Iris pigment epithelial cell (primary cell): ENCODE results near the gene ERCC6L2.

ENCODE experiments used
- DNase-seq: peaks from one replicate; pipeline ENCODE4 v3.0.0-alpha.2; 2011; ENCODE audit warnings: low read depth

ERCC6L2 gene

DNA sequence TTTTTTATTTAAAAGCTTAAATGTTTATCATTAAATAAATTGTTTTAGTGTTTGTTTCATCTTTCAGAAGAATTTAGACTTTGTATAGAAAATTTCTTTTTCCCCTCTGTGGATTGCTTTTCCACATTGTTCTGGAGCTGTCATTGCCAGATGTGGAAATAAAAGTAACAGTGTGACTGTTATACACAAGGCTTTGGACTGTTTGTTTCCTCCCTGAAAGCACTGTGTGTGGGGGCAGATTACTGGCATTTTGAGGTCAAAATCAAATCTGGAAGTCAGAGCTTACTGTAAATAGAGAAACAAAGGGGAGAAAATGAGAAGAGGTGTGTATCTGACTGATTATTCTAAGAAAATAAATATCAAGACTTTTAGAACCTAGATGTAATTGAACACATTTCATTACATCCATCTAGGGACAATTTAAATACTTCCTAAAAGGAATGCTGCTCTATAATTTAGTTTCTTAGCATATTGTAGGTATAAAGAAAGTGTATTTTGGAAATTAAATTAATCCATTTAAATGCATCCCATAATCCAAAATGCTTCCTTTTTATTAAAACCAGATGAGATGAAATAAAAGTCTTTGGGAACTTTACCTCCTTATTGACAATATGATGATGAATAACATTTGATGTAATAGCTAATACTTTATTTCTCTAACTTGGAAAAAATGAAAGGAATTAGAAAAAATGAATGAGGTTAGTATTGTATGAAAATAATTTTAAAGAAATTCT lies 51.9 kb downstream of the ERCC6L2 start:
- DNase-seq: no peak

DNA sequence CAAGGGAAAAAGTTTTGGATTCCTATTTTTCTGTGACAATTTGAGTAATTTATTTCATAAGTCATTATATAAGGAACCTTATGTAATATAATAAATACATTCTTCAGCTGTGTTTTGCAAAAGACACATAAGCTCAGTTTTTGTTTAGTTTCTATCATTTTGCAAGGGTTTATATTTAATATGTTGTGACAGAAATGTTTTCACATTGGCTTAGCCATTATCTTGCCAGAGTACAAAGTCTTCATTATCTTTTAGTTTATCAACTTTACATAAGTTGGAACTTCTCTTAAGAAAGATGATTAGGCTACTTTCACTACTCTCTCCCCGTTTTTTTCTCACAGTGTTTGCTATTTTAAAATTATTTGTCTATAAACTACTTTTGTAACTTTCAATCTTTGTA lies 54.8 kb downstream of the ERCC6L2 start:
- DNase-seq: no peak

DNA sequence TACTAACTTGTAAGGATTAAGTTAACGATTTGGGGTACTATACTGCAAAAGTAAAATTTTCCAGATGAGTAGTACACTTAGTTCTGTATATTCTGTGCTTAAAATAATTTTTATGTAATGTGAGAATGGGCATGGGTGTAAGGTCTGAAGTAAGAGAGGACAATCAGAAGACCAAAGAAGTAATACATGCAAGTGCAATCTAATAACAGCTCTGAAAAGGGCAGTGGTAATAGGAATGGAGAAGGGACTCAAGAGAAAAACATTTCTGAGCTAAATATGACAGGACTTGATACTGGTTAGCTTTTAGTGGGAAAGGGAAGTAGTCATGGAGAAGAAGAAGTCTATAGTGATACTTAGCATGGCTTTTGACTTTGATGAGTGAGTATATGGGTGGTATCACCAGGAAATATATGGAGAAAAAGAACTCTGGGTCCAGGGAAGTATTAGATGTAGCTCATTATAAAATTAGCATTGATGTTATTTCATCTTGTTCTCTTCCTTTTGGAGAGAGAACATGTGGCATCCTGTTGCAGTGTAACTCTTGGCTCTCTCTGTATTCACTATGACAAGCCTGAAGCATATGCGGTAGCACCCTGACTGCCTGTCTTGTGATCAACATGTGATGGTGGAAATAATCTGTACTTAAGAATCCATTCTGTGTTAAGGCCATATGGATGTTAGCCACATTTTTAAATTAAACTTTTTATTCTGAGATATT lies 60.5 kb downstream of the ERCC6L2 start:
- DNase-seq: no peak

DNA sequence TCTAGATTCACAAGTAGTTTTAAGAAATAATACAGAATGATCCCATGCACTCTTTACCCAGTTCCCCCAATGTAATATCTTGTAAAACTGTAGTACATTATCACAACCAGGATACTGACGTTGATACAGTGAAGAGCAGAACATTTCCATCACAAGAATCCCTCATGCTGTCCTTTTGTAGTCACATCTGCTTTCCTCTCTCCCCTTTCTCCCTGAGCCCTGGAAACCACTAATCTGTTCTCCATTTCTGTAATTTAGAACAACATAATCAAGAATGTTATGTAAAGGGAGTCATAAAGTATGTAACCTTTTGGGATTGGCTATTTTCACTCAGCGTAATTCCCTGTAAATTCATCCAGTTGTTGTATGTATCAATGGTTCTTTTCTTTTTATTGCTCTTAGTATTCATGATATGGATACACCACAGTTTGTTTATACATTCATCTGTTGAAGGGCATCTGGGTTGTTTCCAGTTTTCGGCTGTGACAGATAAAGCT lies 61.1 kb downstream of the ERCC6L2 start:
- no peak for DNase-seq

DNA sequence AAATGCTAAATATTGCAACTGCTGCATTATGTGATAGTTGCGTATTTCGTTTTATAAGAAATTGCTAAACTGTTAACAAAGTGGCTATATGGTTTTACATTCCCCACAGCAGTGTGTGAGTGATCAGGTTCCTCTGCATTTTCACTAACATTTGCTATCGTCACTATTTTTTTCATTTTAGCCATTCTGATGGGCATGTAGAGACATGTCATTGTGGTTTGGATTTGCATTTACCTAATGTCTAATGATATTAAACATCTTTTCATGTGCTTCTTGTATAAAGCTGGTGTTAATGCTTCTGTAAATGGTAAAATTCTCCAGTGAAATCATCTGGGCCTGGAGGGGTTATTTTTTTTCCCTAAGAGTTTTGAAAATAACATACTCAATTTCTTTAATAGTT lies 61.6 kb downstream of the ERCC6L2 start:
- no peak for DNase-seq

DNA sequence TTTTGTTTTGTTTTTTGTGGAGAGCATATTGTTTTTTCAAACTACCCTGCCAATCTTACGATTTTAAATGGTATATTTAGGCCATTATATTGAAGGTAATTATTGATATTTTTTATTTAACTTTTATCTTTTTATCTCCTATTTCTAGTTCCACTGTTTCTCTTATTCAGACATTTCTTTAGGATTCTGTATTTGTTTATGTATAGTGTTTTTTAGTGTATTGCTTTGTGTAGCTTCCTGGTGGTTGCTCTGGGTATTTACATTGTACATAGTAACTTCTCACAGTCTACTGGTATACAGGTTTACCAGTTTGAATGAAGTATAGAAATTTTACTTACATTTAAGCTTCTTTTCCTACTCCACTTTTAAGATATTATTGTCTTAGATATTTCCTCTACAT lies 63.2 kb downstream of the ERCC6L2 start:
- DNase-seq: peak; percentile 12

DNA sequence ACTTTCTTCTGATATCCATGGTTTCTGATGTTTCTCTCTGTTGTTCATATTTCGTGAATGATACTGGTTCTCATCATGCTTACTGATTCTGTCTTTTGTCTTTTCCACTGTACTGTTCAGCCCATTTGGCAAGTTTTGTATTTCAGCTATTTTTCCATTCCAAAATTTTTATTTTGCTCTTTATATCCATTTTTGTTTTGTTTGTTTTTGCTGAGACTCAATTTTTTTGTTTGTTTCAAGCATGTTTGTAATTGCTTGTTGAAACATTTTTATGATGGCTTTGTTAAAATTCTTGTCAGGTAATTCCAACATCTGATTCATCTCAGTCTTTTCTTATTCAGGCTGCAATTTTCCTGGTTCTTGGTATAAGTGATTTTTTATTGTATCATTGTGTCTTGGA lies 64.0 kb downstream of the ERCC6L2 start:
- no peak for DNase-seq

DNA sequence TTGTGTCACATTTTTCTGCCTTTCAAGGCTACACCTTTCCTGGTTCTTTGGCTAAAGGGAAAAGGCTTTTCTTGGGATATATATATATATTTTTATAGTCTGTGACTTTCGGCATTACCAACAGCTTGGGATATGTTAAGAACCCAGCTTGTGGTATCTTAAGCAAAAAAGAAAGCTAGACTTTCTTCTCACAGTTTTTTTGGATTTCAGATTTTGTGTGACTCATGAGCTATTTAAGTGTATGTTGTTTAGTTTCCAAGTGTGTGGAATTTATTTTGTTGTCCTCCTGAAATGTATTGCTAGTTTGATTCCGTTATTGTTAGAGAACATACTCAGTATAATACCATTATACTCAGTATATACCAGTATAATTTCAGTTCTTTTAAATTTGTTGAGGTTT lies 64.8 kb downstream of the ERCC6L2 start:
- no peak for DNase-seq

DNA sequence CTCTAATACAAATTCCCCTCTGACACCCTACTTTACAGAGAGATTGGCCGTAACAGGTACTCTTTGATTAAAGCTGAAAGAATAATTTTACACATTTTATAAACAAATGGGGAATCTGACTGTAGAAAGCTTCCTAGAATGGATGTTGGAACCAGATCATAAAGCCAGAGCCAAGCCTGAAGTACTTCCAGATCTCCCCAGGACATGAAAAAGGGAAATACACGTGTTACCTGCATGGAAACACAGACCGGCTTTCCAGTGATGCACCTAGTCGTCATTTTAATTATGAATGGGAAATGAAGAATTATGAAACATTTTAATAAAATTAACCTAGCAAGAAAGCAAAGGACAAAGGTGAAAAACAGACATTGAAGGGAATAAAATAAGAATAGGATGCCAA lies 66.5 kb downstream of the ERCC6L2 start:
- no peak for DNase-seq

DNA sequence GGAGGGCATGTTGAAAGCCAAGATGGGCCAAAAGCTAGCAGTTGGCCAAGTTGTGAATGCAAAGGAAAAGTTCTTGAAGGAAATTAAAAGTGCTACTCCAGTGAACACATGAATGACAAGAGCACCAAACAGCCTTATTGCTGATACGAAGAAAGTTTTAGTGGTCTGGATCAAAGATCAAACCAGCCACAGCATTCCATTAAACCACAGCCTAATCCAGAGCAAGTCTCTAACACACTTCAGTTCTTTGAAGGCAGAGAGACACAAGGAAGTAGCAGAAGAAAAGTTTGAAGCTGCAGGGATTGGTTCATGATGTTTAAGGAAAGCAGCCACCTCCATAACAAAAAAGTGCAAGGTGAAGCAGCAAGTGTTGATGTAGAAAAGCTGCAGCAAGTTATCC lies 71.6 kb downstream of the ERCC6L2 start:
- peak; percentile 56 for DNase-seq

DNA sequence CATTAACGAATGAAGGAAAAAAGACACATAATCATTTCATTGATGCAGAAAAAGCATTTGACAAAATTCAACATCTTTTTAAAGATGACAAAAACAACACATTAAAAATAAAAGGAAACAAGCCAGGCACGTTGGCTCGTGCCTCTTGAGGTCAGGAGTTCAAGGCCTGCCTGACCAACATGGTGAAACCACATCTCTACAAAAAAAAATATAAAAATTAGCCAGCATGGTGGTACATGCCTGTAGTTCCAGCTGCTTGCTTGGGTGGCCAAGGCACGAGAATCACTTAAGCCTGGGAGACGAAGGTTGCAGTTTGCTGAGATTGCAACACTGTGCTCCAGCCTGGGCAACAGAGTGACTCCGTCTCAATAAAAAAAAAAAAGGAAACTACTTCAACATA lies 77.0 kb downstream of the ERCC6L2 start:
- no peak for DNase-seq

DNA sequence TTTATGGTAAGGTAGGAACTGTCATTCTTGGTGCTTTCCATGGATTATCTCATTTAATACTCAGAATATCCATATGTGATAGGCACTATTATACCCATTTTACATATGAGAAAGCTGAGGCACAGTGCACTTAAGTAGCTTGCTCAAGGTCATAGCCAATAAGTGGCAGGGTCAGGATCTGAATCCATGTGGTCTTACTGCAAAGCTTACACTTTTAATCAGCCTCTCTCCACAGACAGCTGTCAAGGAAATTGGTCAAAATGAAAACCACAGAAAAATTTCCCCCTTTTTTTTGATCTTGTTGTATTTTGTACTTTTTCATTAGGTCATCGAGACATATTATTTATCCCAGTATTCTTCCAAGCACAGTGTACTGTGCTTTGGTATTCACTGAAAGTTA lies 78.5 kb downstream of the ERCC6L2 start:
- no peak for DNase-seq

DNA sequence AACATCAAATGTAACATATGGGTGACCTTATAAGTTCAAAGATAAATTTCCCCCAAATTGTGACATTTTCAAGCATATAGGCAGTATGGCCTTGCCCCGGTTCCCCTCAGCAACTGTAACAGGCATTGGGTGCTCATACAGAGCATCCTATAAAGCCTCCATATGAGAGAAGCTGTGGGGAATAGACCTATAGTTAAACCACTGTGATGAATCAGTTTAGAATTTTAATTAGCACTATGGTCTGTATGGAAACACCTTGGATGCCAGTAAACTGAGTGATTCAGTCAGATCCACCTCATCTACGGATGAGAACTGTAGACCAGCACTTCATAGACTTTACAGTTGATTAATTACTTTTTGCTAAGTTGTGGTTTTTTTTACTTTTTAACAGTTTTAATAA lies 79.4 kb downstream of the ERCC6L2 start:
- no peak for DNase-seq

DNA sequence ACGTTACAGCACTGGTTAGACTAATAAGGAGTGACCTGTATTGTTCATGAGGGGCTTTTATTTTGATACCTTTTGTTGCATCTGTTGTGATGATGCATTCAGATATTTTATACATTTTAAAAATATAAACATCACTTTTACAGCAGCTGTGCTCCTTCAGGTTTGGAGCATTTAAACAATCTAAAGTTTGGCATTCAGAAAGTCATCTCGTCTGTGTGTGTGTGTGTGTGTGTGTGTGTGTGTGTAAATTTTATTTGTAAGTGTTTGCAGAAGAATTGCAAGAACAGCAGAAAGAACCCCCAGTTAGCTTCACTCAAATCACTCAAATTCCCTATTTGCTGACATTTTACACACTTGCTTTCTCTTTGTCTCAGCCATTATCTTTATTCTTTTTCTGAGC lies 87.4 kb downstream of the ERCC6L2 start:
- DNase-seq: no peak

DNA sequence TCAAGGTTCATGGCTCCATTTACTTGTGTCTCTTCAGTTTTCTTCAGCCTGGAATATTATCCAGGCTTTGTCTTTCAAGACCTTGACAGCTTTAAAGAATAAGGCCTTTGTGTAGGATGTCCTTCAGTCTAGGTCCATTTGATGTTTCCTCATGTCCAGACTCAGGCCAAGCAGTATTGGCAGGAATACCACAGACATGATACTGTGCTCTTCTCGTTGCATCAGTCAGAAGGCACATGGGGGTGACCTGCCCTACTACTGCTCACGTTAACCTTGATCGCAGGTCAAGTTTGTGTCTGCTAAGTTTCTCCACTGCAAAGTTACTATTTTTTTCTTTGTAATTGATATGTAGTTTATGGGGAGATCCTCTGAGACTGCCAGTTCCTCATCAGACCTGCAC lies 88.2 kb downstream of the ERCC6L2 start:
- DNase-seq: no peak

DNA sequence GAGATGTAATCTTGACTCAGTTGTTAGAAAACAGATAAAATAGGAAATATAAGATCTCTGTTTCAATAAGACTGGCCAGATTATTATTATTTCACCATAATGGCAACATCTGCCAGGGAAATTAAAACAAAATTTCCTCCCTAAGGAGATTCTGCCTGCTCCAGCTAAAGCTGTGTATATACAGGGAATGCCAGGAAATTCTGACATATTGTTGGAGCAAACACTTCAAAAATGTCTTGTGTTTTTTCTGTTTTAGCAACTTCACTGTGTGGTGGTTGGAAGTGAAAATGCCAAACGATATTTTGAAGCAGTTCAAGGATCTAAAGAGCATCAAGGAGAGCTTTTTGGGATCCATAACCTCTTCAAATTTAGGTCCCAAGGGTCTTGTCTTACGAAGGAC lies 90.8 kb downstream of the ERCC6L2 start:
- DNase-seq: no peak

DNA sequence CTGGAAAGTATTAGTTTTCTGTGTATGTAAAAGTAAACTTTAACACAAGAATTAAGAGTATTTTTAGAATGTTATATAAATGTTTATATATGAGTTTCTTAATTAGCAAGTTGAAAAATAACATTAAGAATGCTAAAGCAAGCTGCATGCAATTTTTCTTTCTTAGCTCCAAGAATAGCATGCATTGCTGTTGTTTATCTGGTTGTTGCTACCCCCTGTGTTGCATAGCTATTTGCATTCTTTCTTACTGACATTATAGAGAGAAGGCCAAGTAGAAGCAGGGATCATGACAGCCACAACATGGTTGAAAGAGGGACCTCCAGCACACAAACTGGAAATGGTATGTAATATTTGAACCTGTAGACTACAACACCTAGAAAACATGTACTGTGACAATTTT lies 94.8 kb downstream of the ERCC6L2 start:
- no peak for DNase-seq

DNA sequence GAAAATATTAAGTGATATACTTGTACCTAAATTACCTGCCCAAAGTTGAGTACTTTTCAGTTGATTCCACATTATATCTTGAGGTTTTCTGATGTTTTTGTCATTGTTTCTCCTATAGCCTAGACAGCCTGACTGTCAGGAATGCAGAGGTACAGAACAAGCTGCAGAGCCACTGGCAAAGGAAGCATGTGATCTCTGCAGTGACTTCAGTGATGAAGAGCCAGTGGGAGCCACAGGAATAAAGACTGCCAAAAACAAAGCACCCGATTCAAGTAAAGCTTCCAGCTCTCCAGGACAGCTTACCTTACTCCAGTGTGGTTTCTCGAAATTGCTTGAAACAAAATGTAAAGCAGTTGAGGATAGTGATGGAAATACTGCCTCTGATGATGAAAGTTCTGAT lies 96.3 kb downstream of the ERCC6L2 start:
- no peak for DNase-seq

DNA sequence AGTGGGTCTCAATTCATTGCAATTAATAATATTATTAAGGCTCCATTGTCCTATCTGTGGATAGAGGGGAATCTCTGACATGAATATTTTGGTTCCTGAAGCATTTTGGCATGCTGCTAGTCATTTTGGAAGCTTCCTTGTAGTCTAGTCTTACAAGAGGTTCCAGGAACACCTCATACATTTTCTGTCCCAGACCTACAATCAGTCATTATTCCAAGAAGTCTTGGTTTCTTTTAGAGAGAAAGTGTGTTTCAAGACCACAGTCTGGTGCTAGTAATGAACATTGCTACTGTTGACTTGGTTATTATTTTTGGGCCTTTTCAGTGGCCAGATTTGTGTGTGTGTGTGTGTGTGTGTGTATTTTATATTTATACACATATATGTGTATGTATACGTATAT lies 98.9 kb downstream of the ERCC6L2 start:
- DNase-seq: no peak

DNA sequence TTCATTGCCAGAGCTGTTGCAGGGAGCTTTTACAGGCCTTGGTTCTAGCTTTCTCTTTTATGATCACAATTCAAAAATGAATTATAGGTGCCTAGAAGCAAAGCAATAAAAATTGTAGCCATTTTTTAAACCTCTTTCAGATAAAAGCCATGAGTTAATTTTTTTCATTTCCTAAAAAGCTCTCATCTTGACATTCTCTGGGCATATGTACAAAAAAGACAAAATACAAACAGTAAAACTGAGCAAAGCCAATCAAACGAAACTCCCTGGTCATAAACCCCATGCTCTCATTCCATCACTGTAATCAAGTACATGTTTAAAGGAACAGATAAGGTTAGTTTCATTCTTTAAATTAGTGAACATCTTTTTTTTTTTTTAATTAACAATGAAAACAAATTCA lies 101.9 kb downstream of the ERCC6L2 start:
- no peak for DNase-seq

DNA sequence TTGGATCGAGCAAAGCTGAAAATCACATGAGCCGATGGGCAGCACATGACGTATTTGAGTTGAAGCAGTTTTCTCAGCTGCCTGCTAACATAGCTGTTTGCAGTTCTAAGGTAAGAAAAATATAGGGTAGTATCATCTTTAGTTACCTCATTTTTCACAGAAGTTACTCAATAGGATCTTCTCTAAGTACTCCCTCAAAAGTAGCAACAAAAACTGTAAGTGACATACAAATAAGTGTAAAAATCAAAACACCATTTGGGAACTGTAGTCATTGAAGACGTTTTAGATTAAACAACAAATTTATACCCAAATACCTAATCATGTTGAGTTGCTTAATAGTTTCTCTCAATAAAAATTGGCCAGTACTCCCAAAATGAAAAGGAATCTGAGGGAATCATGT lies 102.6 kb downstream of the ERCC6L2 start:
- no peak for DNase-seq

DNA sequence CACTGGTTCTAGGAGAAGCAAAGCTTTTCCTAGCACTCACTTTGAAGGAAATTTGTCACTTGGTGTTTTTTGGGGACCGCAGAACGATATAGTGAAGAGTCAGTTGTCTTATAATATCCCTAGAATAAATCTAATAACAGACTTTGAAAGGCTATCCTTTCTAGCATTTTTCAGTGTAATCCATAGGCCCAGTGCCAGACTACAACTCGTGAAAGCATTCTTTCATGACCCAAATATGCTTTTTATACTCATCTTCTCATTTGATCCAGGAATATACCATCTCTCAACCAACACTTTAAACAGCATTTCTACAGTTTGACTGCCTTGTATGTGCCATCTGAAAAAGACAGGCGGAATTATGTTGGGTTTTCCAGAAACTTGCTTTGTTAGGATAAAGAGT lies 104.0 kb downstream of the ERCC6L2 start:
- peak; percentile 39 for DNase-seq

DNA sequence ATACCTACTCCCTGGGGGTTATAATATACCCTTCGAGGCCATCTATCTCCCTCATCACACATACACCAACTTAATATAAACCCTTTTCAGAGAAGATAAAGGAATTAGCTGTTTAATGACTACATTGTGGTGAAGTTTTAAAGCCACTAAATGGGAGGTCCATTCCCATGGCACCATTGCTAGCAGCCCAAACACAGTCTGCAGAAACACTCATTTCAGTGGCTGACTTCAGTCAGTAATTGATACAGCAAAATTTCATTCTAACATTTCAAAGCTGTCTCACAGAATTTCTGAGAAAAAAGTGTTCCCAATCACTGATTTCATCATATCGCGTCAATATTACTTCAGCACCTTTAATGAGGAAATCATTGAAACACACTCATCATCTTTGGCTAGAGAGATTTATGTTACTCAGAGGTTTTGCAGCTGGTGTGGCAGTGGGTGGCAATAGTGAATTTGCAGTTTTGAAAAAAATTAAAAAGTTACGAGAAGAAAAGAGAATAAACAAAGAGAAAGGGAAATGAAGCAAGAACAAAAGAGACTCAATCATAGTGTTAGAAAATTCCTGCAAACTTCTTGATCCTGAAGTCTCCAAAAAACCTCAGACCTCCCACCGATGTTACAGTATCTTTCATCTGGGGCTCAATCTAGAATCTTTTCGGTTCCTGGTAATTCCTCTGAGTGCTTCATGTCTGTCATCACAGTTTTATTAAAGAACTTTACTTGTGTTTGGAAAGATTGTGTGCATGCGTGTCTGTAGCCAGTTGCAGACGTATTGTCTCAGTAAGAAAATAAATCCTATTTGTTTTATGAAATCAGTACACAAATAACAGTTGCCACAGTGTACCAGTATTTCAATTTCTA lies 105.0 kb downstream of the ERCC6L2 start:
- peak; percentile 52 for DNase-seq
